Activated CD4-positive, CD25-positive, alpha-beta regulatory T cell treated with anti-CD3 and anti-CD28 coated beads, Interleukin-2, amount 50 U/mL, for 72 hours (primary cell): Measurements from ENCODE around the gene EDN1.
"Not testable (repeated sequence)": the region's sequence is repeated elsewhere in the genome, so short reads cannot be mapped to it uniquely, and the experiment has no call there.

Experiments
- DNase-seq: peaks from one replicate; pipeline ENCODE4 v3.0.0; 2021

The EDN1 gene

GRCh38 chr6:12295558-12296254, 5.5 kb downstream of the EDN1 start:
- no peak for DNase-seq

GRCh38 chr6:12296255-12296573, 6.1 kb downstream of the EDN1 start:
- DNase-seq, result no peak

GRCh38 chr6:12296604-12297003, 6.4 kb downstream of the EDN1 start:
- no peak for DNase-seq

GRCh38 chr6:12297363-12298016, 7.3 kb downstream of the EDN1 start:
- no peak for DNase-seq

- no peak for DNase-seq
Measured at GRCh38 chr6:12298017-12298978, 8.1 kb downstream of the EDN1 start.

GRCh38 chr6:12298995-12299394, 8.8 kb downstream of the EDN1 start:
- DNase-seq, result no peak

GRCh38 chr6:12301018-12301417, 10.9 kb downstream of the EDN1 start:
- no peak for DNase-seq

- DNase-seq, result no peak
Measured at GRCh38 chr6:12304487-12304886, 14.3 kb downstream of the EDN1 start.

- DNase-seq, result no peak
Measured at GRCh38 chr6:12309070-12309469, 18.9 kb downstream of the EDN1 start.

GRCh38 chr6:12311106-12311505, 20.9 kb downstream of the EDN1 start:
- DNase-seq, result no peak

GRCh38 chr6:12312736-12313135, 22.6 kb downstream of the EDN1 start:
- no peak for DNase-seq

- no peak for DNase-seq
Measured at GRCh38 chr6:12313306-12313991, 23.3 kb downstream of the EDN1 start.

- DNase-seq, result no peak
Measured at GRCh38 chr6:12313992-12314589, 23.9 kb downstream of the EDN1 start.

- no peak for DNase-seq
Measured at GRCh38 chr6:12314751-12315150, 24.6 kb downstream of the EDN1 start.

GRCh38 chr6:12315292-12316081, 25.3 kb downstream of the EDN1 start:
- DNase-seq, result no peak

GRCh38 chr6:12318749-12319148, 28.6 kb downstream of the EDN1 start:
- DNase-seq, result no peak

GRCh38 chr6:12320074-12320473, 29.9 kb downstream of the EDN1 start:
- DNase-seq, result not testable (repeated sequence)

- DNase-seq, result no peak
Measured at GRCh38 chr6:12324099-12324498, 33.9 kb downstream of the EDN1 start.

- no peak for DNase-seq
Measured at GRCh38 chr6:12324748-12325147, 34.6 kb downstream of the EDN1 start.

- DNase-seq, result no peak
Measured at GRCh38 chr6:12325872-12326271, 35.7 kb downstream of the EDN1 start.

- DNase-seq, result no peak
Measured at GRCh38 chr6:12327391-12327790, 37.2 kb downstream of the EDN1 start.

- DNase-seq, result no peak
Measured at GRCh38 chr6:12327988-12328387, 37.8 kb downstream of the EDN1 start.
